ENCODE results near the gene SLC39A7.

GRCh38 chr6:33154349-33154748, 46.3 kb upstream of the SLC39A7 start:
- no peak for TF ChIP-seq CTCF (IDR thresholded peaks at IDR 0.05)
- TF ChIP-seq HOXA7 (CRISPR knock-in tag; IDR thresholded peaks at IDR 0.05): no peak
- no peak for TF ChIP-seq NPAS2 (CRISPR knock-in tag; IDR thresholded peaks at IDR 0.05; ENCODE audit: borderline replicate concordance)
- TF ChIP-seq SREBF2 (IDR thresholded peaks at IDR 0.05): no peak
- no peak for TF ChIP-seq PHF8 (IDR thresholded peaks at IDR 0.05; ENCODE audit: borderline replicate concordance, low read depth)
- TF ChIP-seq EP300 (IDR thresholded peaks at IDR 0.05): no peak
